SIG-M5 (cell line): ENCODE data around the gene POLR2F.
"Not testable (repeated sequence)": the region's sequence is repeated elsewhere in the genome, so short reads cannot be mapped to it uniquely, and the experiment has no call there.

Experiments
- DNase-seq: peaks from one replicate; lab custom pipeline; 2025; lab: John Stamatoyannopoulos, UW

Gene POLR2F

GRCh38 chr22:37954686-37955085, 1.2 kb downstream of the POLR2F start:
- no peak for DNase-seq

GRCh38 chr22:37955825-37956397, 2.4 kb downstream of the POLR2F start:
- DNase-seq, result not testable (repeated sequence)

- no peak for DNase-seq
Measured at GRCh38 chr22:37957232-37957631, 3.7 kb downstream of the POLR2F start.

- DNase-seq, result no peak
Measured at GRCh38 chr22:37959231-37959825, 5.8 kb downstream of the POLR2F start.

- no peak for DNase-seq
Measured at GRCh38 chr22:37961062-37961461, 7.6 kb downstream of the POLR2F start.

GRCh38 chr22:37965940-37966664, 12.6 kb downstream of the POLR2F start:
- no peak for DNase-seq

- no peak for DNase-seq
Measured at GRCh38 chr22:37967147-37967546, 13.6 kb downstream of the POLR2F start.

- no peak for DNase-seq
Measured at GRCh38 chr22:37967637-37968451, 14.3 kb downstream of the POLR2F start.

- no peak for DNase-seq
Measured at GRCh38 chr22:37968452-37969251, 15.2 kb downstream of the POLR2F start.

- DNase-seq, result no peak
Measured at GRCh38 chr22:37970864-37971263, 17.4 kb downstream of the POLR2F start.

- no peak for DNase-seq
Measured at GRCh38 chr22:37971475-37972434, 18.3 kb downstream of the POLR2F start.

GRCh38 chr22:37972527-37972926, 19.0 kb downstream of the POLR2F start:
- no peak for DNase-seq

- DNase-seq, result no peak
Measured at GRCh38 chr22:37973271-37974170, 20.0 kb downstream of the POLR2F start.

GRCh38 chr22:37975153-37975552, 21.7 kb downstream of the POLR2F start:
- no peak for DNase-seq

- not testable (repeated sequence) for DNase-seq
Measured at GRCh38 chr22:37976022-37976421, 22.5 kb downstream of the POLR2F start.

- DNase-seq, result no peak
Measured at GRCh38 chr22:37976547-37976946, 23.0 kb downstream of the POLR2F start.

GRCh38 chr22:37979782-37980181, 26.3 kb downstream of the POLR2F start:
- DNase-seq, result no peak

GRCh38 chr22:37981282-37982011, 27.9 kb downstream of the POLR2F start:
- no peak for DNase-seq
